HG03342 (cell line): ENCODE data around the gene FCER1G.

ENCODE experiments used
- ATAC-seq: cut with Tn5 transposase; IDR thresholded peaks from one replicate; pipeline ENCODE4 v1.9.1; 2021; ENCODE audit warnings: mild to moderate bottlenecking, moderate library complexity; ENCODE audit not compliant: unreplicated experiment

The FCER1G gene

GRCh38 chr1:161261261-161262235, 46.5 kb downstream of the FCER1G start:
- ATAC-seq = peak; percentile 43

GRCh38 chr1:161265305-161265704, 50.2 kb downstream of the FCER1G start:
- no peak for ATAC-seq

- no peak for ATAC-seq
Observed at GRCh38 chr1:161266202-161266601, 51.1 kb downstream of the FCER1G start.

GRCh38 chr1:161266836-161267235, 51.7 kb downstream of the FCER1G start:
- no peak for ATAC-seq

GRCh38 chr1:161267321-161267720, 52.2 kb downstream of the FCER1G start:
- ATAC-seq = no peak
